Measurements from ENCODE around the gene MGAT4B. TPM values are rescaled to one million over a fixed set of nuclear protein-coding genes. Genes with fewer than 3 reads are reported as not detected.
A peak's percentile ranks its signal among the peaks of the same experiment; 100 is the strongest.

The MGAT4B gene
- polyA plus RNA-seq, 1 donor (not counting 4 experiments of a cell fraction or from before 2014, with no cell fraction given) = 69.8 TPM

DNA sequence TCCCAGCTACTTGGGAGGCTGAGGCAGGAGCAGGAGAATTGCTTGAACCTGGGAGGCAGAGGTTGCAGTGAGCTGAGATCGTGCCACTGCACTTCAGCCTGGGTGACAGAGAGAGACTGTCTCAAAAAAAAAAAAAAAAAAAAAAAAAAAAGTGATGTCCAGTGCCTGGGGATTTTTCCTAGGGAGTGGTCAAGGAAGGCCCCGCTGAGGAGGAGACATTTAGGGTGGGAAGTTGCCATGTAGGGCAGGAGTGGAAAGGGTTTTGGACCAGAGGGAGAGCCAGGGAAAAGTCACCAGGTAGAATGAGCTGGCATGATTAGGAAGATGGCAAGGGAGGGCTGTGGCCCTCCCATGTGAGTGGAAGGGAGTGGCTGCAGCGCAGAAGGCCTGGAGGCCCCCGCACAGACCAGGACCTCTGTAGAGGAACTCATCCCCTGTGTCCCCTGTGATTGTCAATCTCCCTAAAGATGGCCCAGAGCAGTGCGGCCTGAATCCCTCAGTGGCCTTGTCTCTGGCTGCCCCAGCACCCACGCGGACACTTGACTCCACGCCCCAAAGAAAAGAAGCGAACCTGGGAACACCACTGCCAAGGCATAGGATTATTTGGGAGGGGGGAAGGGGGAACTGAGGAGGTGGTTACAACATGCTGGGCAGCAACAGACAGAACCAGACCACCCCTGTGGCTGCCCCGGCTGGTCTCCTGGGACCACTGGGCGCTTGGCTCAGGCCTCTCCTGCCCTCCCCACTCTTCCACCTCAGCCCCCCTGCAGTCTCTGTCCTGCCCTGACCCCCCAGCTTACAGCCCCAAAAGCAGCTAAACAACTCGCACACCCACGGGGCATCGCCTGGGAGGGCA is 11.5 kb upstream of the MGAT4B start:
- Histone ChIP-seq H3K9me3 (ENCODE audit: control insufficient read depth, low read depth, low read length) (no peaks in the 10 kb centered on the region), H2AFZ (ENCODE audit: control insufficient read depth, low read length) (peak overlapping the region; percentile 58), H3K79me2 (ENCODE audit: control insufficient read depth, insufficient read depth, low read length) (peaks cover 19% of the 10 kb centered on the region), H3K27me3 (ENCODE audit: control insufficient read depth, extremely low read depth, insufficient read depth, low read length) (no peaks in the 10 kb centered on the region), H3K4me3 (ENCODE audit: control insufficient read depth in 2 of 3, extremely low read depth in 1 of 3, insufficient read depth in 2 of 3, low read depth in 1 of 3, low read length in 3 of 3) (no peak overlapping the region), H4K20me1 (ENCODE audit: control insufficient read depth, extremely low read depth, insufficient read depth, low read length) (peaks cover 12% of the 10 kb centered on the region), H3K9me1 (ENCODE audit: control insufficient read depth, extremely low read depth, insufficient read depth, low read length) (no peaks in the 10 kb centered on the region), H3K36me3 (ENCODE audit: control insufficient read depth in 2 of 2, extremely low read depth in 1 of 2, insufficient read depth in 2 of 2, low read length in 2 of 2) (peaks cover 5 to 11% of the 10 kb centered on the region in 2 experiments), H3K9ac (ENCODE audit: control insufficient read depth, extremely low read depth, insufficient read depth, low read length) (peak overlapping the region; percentile 93), H3K4me1 (ENCODE audit: control insufficient read depth, extremely low read depth, insufficient read depth, low read length) (peaks cover 32% of the 10 kb centered on the region), H3K4me2 (ENCODE audit: control insufficient read depth, extremely low read depth, insufficient read depth, low read depth, low read length) (peak overlapping the region; percentile 69), H3K27ac (ENCODE audit: control insufficient read depth, insufficient read depth, low read length) (peak overlapping the region; percentile 87)
- DNase-seq (ENCODE audit: low read depth, low spot score) (no peak), FAIRE-seq (no peak)
- no peak for TF ChIP-seq EZH2 (IDR thresholded peaks at IDR 0.05; ENCODE audit: low read length)
- TF ChIP-seq, protein P1, sequence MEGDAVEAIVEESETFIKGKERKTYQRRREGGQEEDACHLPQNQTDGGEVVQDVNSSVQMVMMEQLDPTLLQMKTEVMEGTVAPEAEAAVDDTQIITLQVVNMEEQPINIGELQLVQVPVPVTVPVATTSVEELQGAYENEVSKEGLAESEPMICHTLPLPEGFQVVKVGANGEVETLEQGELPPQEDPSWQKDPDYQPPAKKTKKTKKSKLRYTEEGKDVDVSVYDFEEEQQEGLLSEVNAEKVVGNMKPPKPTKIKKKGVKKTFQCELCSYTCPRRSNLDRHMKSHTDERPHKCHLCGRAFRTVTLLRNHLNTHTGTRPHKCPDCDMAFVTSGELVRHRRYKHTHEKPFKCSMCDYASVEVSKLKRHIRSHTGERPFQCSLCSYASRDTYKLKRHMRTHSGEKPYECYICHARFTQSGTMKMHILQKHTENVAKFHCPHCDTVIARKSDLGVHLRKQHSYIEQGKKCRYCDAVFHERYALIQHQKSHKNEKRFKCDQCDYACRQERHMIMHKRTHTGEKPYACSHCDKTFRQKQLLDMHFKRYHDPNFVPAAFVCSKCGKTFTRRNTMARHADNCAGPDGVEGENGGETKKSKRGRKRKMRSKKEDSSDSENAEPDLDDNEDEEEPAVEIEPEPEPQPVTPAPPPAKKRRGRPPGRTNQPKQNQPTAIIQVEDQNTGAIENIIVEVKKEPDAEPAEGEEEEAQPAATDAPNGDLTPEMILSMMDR (optimal IDR thresholded peaks at IDR 0.05 in 1 of 3, IDR thresholded peaks at IDR 0.05 in 1 of 3, conservative IDR thresholded peaks at IDR 0.05 in 1 of 3; ENCODE audit: extremely low read depth in 1 of 3, insufficient read depth in 2 of 3, low read length in 3 of 3) = no peak
- dilution Hi-C loops (cut with MboI; ENCODE audit: extremely low pct_ligation_motif_present, low sequenced_read_pairs) = no loop called here

DNA sequence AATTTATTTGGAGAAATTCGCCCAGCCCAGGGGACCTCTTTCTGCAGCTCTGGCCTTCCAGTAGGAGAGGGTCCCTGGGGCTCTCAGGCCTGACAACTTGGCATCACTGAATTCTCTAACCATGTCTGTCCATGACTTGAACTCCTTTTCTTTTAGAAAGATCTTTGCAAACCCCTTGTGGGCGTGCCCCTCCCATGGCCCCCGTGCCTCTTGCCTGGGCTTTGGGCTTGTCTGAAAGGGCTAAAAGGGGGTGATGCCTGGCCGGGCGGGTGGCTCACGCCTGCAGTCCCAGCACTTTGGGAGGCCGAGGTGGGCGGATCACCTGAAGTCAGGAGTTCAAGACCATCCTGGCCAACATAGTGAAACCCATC is 10.8 kb upstream of the MGAT4B start:
- H3K4me3 ChIP-seq (ENCODE audit: control insufficient read depth in 2 of 3, extremely low read depth in 1 of 3, insufficient read depth in 2 of 3, low read depth in 1 of 3, low read length in 3 of 3) = no peak overlapping the region
- DNase-seq (ENCODE audit: low read depth, low spot score) (no peak), FAIRE-seq (no peak)
- H3K4me2 ChIP-seq (ENCODE audit: control insufficient read depth, extremely low read depth, insufficient read depth, low read depth, low read length) = peak overlapping the region; percentile 6
- peaks cover 5% of the 10 kb centered on the region in 2 experiments for H3K36me3 ChIP-seq (ENCODE audit: control insufficient read depth in 2 of 2, extremely low read depth in 1 of 2, insufficient read depth in 2 of 2, low read length in 2 of 2)
- no peak overlapping the region for H2AFZ ChIP-seq (ENCODE audit: control insufficient read depth, low read length)
- no peaks in the 10 kb centered on the region for H3K9me1 ChIP-seq (ENCODE audit: control insufficient read depth, extremely low read depth, insufficient read depth, low read length)
- peaks cover 7% of the 10 kb centered on the region for H4K20me1 ChIP-seq (ENCODE audit: control insufficient read depth, extremely low read depth, insufficient read depth, low read length)
- H3K27me3 ChIP-seq (ENCODE audit: control insufficient read depth, extremely low read depth, insufficient read depth, low read length) = no peaks in the 10 kb centered on the region
- dilution Hi-C loops (cut with MboI; ENCODE audit: extremely low pct_ligation_motif_present, low sequenced_read_pairs) = no loop called here
- no peaks in the 10 kb centered on the region for H3K9me3 ChIP-seq (ENCODE audit: control insufficient read depth, low read depth, low read length)
- TF ChIP-seq, protein P1 (optimal IDR thresholded peaks at IDR 0.05 in 1 of 3, IDR thresholded peaks at IDR 0.05 in 1 of 3, conservative IDR thresholded peaks at IDR 0.05 in 1 of 3; ENCODE audit: extremely low read depth in 1 of 3, insufficient read depth in 2 of 3, low read length in 3 of 3) = no peak
- peak overlapping the region; percentile 22 for H3K9ac ChIP-seq (ENCODE audit: control insufficient read depth, extremely low read depth, insufficient read depth, low read length)
- H3K79me2 ChIP-seq (ENCODE audit: control insufficient read depth, insufficient read depth, low read length) = peaks cover 16% of the 10 kb centered on the region
- H3K27ac ChIP-seq (ENCODE audit: control insufficient read depth, insufficient read depth, low read length) = no peak overlapping the region
- H3K4me1 ChIP-seq (ENCODE audit: control insufficient read depth, extremely low read depth, insufficient read depth, low read length) = peaks cover 32% of the 10 kb centered on the region

Measured in keratinocyte (primary cell).